ENCODE measurements around the gene AURKB.
"Not testable (repeated sequence)": the region's sequence is repeated elsewhere in the genome, so short reads cannot be mapped to it uniquely, and the experiment has no call there.

Gene AURKB

DNA sequence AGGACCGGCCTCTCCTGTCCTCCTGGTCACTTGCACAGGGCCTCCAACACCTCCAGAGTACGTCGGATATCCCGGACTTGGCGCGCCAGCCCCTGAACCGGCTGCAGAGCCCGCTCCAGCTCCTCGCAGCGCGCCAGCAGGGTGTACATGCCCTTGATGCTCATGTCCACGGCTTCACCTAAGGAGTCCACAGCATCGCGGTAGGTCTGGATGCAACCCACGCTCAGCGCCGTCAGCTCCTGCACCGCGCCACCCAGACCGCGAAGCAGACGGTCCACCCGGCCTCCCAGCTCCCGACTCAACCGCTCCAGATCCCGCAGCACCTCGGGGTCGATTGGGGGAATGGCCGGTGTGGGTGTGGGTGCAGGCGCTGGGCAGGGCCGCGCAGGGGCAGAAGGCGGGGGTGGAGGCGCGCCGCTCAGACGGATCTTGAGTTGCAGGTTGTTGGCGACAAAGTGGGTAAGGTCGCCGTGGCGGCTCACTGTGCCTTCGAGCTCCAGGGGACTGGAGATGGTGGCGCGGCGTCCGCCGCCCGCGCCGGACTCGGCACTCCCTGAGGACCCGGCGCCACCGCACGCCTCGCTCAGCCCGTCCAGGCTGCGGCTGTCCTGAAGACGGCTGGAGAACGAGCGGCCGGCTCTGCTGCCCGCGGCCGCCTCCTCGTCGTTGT is 21.2 kb downstream of the AURKB start:
- in situ Hi-C loops (cut with HindIII; ENCODE audit: low sequenced_read_pairs): loop anchor here (5.0 kb wide), 2 partner anchors 48 to 67 kb away; partner anchors contain the start of gene HES7

DNA sequence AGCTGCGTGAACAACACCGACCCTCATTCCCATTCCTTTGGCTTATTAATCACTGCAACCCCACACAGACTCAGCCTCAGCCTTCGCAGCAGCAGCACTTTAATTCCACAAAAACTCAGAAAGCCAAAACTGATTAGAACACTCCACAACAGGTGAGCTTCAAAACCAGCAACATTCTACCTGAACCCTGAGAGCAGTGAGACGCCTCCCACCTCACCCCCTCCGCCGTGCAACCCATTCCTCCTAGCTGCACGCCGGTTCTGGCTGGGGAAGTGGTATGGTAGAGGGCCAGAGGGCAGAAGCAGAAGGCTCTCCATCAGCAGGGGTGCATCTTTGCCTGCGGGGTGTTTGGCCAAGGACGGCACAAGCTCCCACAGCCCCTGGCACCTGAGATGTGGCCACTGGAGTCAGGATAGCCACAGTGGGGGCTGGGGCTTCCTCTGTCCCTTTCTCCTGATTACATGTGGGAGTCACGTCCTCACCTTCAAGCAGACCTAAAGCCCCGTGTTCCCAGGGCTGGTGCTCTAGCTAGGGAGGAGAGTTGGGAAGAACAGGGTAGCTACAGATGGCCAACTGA is 22.0 kb downstream of the AURKB start:
- in situ Hi-C loops (cut with HindIII; ENCODE audit: low sequenced_read_pairs): loop anchor here (5.0 kb wide), 2 partner anchors 49 to 66 kb away; partner anchors contain the start of gene HES7

- in situ Hi-C loops (cut with HindIII; ENCODE audit: low sequenced_read_pairs): loop anchor here (5.0 kb wide), 2 partner anchors 50 to 65 kb away; partner anchors contain the start of gene HES7
Measured at GRCh38 chr17:8187517-8188262, 22.7 kb downstream of the AURKB start.

GRCh38 chr17:8186787-8187516 is 23.4 kb downstream of the AURKB start:
- in situ Hi-C loops (cut with HindIII; ENCODE audit: low sequenced_read_pairs): loop anchor here (5.0 kb wide), 2 partner anchors 50 to 65 kb away; partner anchors contain the start of gene HES7

DNA sequence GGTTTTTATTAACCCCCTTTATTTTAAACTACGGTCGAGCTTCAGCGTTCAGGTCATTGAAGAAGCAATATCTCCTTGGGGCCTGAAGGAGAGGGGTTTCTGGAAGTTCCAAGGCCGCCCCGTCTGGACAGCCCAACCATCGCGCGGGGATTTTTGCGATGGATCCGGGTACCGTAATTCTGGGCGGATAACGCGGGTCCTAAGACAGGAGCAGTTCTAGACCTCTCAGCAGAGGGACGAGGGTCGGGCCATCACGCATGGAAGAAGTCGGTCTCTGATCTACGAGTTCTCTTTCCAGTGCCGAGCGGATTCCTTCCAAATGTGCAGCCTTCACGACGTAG is 24.0 kb downstream of the AURKB start:
- in situ Hi-C loops (cut with HindIII; ENCODE audit: low sequenced_read_pairs): loop anchor here (5.0 kb wide), 2 partner anchors 51 to 64 kb away; partner anchors contain the start of gene HES7

GRCh38 chr17:8185582-8186445 is 24.6 kb downstream of the AURKB start:
- in situ Hi-C loops (cut with HindIII; ENCODE audit: low sequenced_read_pairs): loop anchor here (5.0 kb wide), 2 partner anchors 51 to 64 kb away; partner anchors contain the start of gene HES7

GRCh38 chr17:8176998-8177731 is 33.2 kb downstream of the AURKB start:
- in situ Hi-C loops (cut with HindIII; ENCODE audit: low sequenced_read_pairs): no loop called here

- in situ Hi-C loops (cut with HindIII; ENCODE audit: low sequenced_read_pairs): no loop called here
Measured at GRCh38 chr17:8176197-8176940, 34.0 kb downstream of the AURKB start, which contains the start of gene TMEM107. TMEM107 (minus strand) TSS chr17:8176380; CDS start chr17:8176286, 94 bp downstream.

DNA sequence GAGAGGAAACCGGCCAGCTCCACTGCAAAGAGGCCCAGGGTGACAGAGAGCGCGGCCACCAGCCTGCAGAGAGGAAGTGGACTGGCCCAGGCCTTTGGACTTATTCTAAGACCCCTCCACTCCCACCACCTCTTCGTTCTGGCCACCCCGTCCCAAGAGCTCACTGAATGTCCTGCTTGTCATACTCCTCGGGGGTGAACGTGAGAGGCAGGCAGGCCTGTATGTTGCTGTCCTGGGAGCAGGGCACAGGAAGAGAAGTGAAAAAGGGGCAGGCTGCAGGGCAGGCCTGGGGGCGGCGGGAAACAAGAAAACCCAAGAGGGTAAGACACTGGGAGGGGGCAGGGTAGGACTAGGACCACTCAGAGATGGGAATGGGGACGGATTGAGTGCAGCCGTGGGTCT is 34.6 kb downstream of the AURKB start:
- in situ Hi-C loops (cut with HindIII; ENCODE audit: low sequenced_read_pairs): no loop called here

DNA sequence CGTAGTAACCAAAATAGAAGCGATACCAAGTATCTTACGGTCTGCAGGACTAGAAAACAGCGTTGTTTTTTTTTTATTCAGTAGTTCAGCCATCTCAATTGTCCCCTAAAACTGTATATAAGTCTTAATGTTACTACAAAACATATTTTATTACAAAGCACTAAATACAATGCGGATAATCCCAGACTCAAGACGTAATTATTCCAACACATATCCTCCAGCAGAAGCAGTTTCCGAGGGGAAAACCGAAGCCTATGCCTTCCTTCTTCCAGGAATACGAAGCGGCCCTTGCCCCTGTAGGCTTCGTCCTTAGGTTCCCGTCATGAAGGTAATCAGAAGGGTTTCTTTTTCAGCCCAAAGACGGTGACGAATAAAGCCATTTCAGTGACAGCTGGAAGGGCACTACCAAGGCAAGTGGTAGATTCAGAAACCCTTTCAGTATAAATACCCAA is 36.5 kb downstream of the AURKB start:
- in situ Hi-C loops (cut with HindIII; ENCODE audit: low sequenced_read_pairs): no loop called here

DNA sequence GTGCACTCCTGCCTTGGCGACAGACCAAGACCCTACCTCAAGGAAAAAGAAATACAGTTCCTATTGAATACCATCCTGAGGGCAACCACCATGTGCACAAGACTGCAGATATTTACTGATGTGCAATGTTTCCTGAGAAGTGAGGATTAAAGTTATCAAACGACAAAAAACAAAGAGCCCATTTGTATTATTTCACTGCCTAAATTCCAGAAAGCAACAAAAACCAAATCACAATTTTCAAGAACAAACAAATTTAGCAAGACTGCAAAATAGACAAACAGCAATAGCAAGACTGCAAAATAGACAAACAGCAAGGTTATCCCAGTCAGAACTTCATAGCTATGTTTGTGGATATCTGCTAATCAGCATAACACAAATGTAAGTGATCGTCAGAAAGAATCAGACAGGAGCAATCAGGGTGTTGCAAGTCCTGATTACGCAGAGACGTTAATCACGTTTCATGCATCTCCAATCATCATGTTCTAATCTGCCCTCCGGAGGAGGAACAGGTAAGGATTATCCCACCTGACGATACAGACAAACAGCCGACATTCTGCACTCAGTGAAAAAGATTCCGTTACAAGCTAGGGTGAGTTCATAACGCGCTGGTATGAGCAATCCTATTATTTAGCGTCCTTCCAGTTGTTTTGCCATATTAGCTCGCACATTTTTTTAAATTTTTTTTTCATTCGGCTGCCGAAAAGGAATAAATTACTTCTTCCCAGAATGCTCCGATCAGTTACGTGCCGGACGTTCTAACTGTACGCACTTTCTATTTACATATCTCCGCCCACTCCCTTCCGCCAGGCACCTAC is 37.1 kb downstream of the AURKB start:
- in situ Hi-C loops (cut with HindIII; ENCODE audit: low sequenced_read_pairs): no loop called here

DNA sequence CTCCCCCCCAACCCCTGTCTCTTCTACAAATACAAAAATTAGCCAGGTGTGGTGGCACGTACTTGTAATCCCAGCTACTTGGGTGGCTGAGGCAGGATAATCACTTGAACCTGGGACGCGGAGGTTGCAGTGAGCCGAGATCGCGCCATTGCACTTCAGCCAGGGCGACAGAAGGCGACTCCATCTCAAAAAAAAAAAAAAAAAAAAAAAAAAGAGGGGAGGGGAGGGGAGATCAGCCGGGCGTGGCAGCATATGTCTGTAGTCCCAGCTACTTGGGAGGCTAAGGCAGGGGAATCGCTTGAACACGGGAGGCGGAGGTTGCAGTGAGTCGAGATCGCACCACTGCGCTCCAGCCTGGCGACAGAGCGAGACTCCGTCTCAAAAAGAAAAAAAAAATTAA is 40.2 kb downstream of the AURKB start:
- in situ Hi-C loops (cut with HindIII; ENCODE audit: low sequenced_read_pairs): not testable (repeated sequence)

GRCh38 chr17:8167526-8167925 is 42.8 kb downstream of the AURKB start:
- in situ Hi-C loops (cut with HindIII; ENCODE audit: low sequenced_read_pairs): no loop called here

GRCh38 chr17:8166731-8167130 is 43.6 kb downstream of the AURKB start:
- in situ Hi-C loops (cut with HindIII; ENCODE audit: low sequenced_read_pairs): no loop called here

DNA sequence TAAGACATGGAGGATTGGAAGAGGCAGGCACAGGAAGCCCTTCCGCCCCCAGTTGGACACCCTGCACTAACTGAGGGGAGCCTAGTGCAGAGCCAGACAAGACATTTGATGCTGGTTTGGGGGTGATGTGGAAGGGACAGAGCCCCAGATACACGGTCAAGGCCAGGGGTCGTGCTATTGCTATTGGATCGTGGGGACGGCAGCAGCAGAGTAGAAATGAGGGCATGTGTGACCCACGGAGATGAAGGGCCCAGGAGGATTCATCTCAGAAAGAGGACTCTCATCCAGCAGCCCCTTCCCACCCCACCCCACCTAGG is 45.6 kb downstream of the AURKB start:
- in situ Hi-C loops (cut with HindIII; ENCODE audit: low sequenced_read_pairs): no loop called here

- in situ Hi-C loops (cut with HindIII; ENCODE audit: low sequenced_read_pairs): no loop called here
Measured at GRCh38 chr17:8163978-8164814, 46.2 kb downstream of the AURKB start.
